ENCODE measurements around the gene DVL1. TPM values are rescaled to one million over a fixed set of nuclear protein-coding genes. Genes with fewer than 3 reads are reported as not detected.

DVL1 gene
- total and polyA plus RNA-seq, 9 of the 15 experiments (the other 6 are each of a cell fraction or from before 2014, with no cell fraction given) = 0.62 to 135 (median 24.3) TPM

DNA sequence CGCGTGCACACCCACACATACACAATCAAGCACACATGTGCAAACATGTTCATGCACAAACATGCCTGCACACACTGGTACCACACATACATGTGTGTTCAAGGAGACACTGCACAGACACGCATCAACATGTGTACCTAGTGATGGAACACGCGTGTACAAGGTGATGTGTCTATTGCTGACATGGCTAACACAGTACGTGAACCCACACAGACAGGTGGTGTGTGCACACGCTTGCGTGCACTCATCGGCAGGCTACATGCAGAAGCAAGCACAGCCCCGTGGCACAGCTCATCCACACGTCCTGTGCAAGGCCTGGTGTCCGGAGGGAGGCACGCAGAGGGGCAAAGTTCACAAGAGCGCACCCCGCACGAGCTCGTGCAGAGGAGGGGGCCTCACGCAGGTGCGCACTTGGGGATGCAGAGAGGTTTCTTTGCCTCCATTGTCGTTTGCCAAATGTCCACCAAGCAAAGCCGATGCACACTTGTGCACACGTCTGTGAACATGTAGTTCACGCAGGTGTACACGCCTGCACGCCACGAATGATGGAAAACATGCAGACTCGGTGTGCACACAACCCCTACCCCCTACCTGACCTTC, 42.5 kb downstream of the DVL1 start:
- FAIRE-seq = peak; percentile 82
- H3K9ac ChIP-seq (ENCODE audit: insufficient read depth in 1 of 2, low read depth in 2 of 2, low read length in 2 of 2) = peak overlapping the region; percentile 69 to 97
- intact Hi-C loops (cut with micrococcal nuclease) = loop anchor here (5.0 to 10.0 kb wide), 2 partner anchors 71 to 918 kb away; partner anchors contain the start of genes AURKAIP1 and SKI
- H3K36me3 ChIP-seq (ENCODE audit: control insufficient read depth, insufficient read depth, low read length) = peaks cover 30% of the 10 kb centered on the region
- H4K20me1 ChIP-seq (replicated peaks; ENCODE audit: control insufficient read depth, insufficient read depth, low read length) = peaks cover 29% of the 10 kb centered on the region
- peak overlapping the region; percentile 75 for H3K4me2 ChIP-seq (ENCODE audit: insufficient read depth, low read length)
- peaks cover 5% of the 10 kb centered on the region for H3K9me1 ChIP-seq (ENCODE audit: control insufficient read depth, insufficient read depth, low read length)
- 36% methylated on average over 27 of the region's 27 CpGs for WGBS (ENCODE audit: insufficient coverage, low coverage, missing lambda C conversion rate)
- H3K9me3 ChIP-seq (replicated peaks; ENCODE audit: control insufficient read depth, insufficient read depth, low read depth, low read length) = no peaks in the 10 kb centered on the region
- no peak for DNase-seq (ENCODE audit: extremely low read depth in 1 of 4, low spot score in 3 of 4)
- peaks cover 41 to 96% of the 10 kb centered on the region in 2 experiments for H3K4me1 ChIP-seq (replicated peaks in 1 of 2; ENCODE audit: control insufficient read depth in 2 of 2, insufficient read depth in 2 of 2, low read length in 2 of 2)
- H3K79me2 ChIP-seq (ENCODE audit: control insufficient read depth, insufficient read depth, low read length) = peaks cover 54% of the 10 kb centered on the region
- TF ChIP-seq, protein P1, sequence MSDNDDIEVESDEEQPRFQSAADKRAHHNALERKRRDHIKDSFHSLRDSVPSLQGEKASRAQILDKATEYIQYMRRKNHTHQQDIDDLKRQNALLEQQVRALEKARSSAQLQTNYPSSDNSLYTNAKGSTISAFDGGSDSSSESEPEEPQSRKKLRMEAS (CRISPR knock-in tag; IDR thresholded peaks at IDR 0.05) = peak; percentile 51; the same call in 1 of the 2 replicates
- TF ChIP-seq CREB1 (IDR thresholded peaks at IDR 0.05) (no peak; the same call in 1 of the 2 replicates), CREB1 (CRISPR knock-in tag; IDR thresholded peaks at IDR 0.05) (0 out of 2 replicates have a peak, but pooled peaks have one; percentile 5), ZBTB7A (IDR thresholded peaks at IDR 0.05; ENCODE audit: borderline replicate concordance, control insufficient read depth, low read depth, low read length) (no peak), STAG1 (CRISPR knock-in tag; IDR thresholded peaks at IDR 0.05; ENCODE audit: borderline replicate concordance) (peak; percentile 38; the same call in 1 of the 2 replicates), ZNF124 (CRISPR knock-in tag; IDR thresholded peaks at IDR 0.05) (0 out of 2 replicates have a peak, but pooled peaks have one; percentile 57), BRCA1 (IDR thresholded peaks at IDR 0.05) (no peak), BRCA1 (CRISPR knock-in tag; IDR thresholded peaks at IDR 0.05) (peak; percentile 90; the same call in 1 of the 2 replicates), MYBL2 (IDR thresholded peaks at IDR 0.05; ENCODE audit: low read depth) (no peak), MYBL2 (CRISPR knock-in tag; IDR thresholded peaks at IDR 0.05; ENCODE audit: borderline replicate concordance) (0 out of 2 replicates have a peak, but pooled peaks have one; percentile 11), SRSF7 (optimal IDR thresholded peaks at IDR 0.05; ENCODE audit: low read depth, low read length) (no peak), IRF2 (CRISPR knock-in tag; IDR thresholded peaks at IDR 0.05) (peak; percentile 49; the same call in 1 of the 2 replicates), CXXC5 (CRISPR knock-in tag; IDR thresholded peaks at IDR 0.05) (no peak), GABPB1 (CRISPR knock-in tag; IDR thresholded peaks at IDR 0.05) (0 out of 2 replicates have a peak, but pooled peaks have one; percentile 5), FOXP1 (CRISPR knock-in tag; IDR thresholded peaks at IDR 0.05) (0 out of 2 replicates have a peak, but pooled peaks have one; percentile 17), KDM1A (IDR thresholded peaks at IDR 0.05) (peak in 1 of 2 experiments; percentile 87; a peak in 1 of 4 replicates), ZC3H4 (CRISPR knock-in tag; IDR thresholded peaks at IDR 0.05; ENCODE audit: borderline replicate concordance) (peak; percentile 86; the same call in 1 of the 2 replicates)
- TF ChIP-seq, protein P2, sequence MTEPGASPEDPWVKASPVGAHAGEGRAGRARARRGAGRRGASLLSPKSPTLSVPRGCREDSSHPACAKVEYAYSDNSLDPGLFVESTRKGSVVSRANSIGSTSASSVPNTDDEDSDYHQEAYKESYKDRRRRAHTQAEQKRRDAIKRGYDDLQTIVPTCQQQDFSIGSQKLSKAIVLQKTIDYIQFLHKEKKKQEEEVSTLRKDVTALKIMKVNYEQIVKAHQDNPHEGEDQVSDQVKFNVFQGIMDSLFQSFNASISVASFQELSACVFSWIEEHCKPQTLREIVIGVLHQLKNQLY (CRISPR knock-in tag; conservative IDR thresholded peaks at IDR 0.05) = 0 out of 4 replicates have a peak, but pooled peaks of 1 of the 2 experiments have one; percentile 20
- TF ChIP-seq, protein P3, sequence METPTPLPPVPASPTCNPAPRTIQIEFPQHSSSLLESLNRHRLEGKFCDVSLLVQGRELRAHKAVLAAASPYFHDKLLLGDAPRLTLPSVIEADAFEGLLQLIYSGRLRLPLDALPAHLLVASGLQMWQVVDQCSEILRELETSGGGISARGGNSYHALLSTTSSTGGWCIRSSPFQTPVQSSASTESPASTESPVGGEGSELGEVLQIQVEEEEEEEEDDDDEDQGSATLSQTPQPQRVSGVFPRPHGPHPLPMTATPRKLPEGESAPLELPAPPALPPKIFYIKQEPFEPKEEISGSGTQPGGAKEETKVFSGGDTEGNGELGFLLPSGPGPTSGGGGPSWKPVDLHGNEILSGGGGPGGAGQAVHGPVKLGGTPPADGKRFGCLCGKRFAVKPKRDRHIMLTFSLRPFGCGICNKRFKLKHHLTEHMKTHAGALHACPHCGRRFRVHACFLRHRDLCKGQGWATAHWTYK (CRISPR knock-in tag; IDR thresholded peaks at IDR 0.05) = no peak
- no peak overlapping the region for H2AFZ ChIP-seq (ENCODE audit: low read depth, low read length)
- H3K27ac ChIP-seq (ENCODE audit: extremely low read depth, low read depth, low read length) = peak overlapping the region; percentile 73; the same call in 2 of the 3 replicates
- in situ Hi-C loops (cut with MboI) = no loop called here
- no peak for ATAC-seq
- BruUV-seq (replicated peaks) = TSS peak; percentile 57
- ChIA-PET POLR2A (interaction anchor here (0.5 to 1.0 kb wide), 3 partner anchors 9 to 86 kb away, joined by 3 read pairs; no protein-coding TSS in a partner anchor), CTCF (ENCODE audit: low intra/inter-chr PET ratio) (no interaction called here)
- peak overlapping the region; percentile 94 for H3K4me3 ChIP-seq
- no peaks in the 10 kb centered on the region for H3K27me3 ChIP-seq (ENCODE audit: control insufficient read depth in 2 of 2, insufficient read depth in 2 of 2, low read length in 2 of 2)
